GM21723 (cell line): ENCODE results near the gene NOS1AP.

Source experiments
- ATAC-seq: cut with Tn5 transposase; IDR thresholded peaks from one replicate; pipeline ENCODE4 v1.9.1; 2021; ENCODE audit warnings: mild to moderate bottlenecking, moderate library complexity; ENCODE audit not compliant: unreplicated experiment

The NOS1AP gene

DNA sequence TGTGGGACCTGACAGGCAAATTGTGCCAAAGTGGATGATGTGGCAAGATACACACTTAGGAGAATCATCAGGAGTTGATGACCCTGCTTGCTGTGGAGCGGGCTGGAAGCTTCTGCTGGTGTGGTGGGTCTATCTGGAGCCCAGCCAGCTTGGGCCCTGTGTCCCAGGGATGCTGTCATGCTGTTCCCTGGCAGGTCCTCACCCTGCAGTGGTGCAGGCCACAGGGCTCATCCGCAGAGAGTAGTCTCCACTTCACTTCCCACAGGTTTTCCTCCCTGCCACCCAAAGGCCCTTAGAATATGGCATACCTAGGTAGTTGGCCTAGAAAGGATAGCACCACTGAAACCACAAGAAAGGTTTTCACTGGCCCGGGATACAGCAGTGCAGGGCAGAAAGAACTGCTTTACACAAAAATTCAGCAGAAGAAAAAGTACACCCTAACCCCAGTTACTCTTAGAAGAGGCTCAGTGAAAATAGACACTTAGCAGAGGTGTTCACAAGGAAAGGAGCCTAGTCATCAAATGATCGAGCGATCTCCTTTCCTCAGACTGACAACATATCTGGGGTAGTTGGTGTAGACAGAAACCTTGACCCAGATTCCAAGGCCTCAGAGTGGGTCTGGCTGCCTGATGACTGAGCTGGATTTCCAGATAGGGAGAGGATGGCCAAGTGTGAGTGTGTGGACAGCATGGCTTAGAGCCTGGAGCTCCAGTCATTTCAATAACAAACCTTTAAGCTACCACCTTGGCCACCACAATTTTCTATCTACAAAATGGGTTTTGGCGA, 310.8 kb downstream of the NOS1AP start:
- ATAC-seq: no peak

GRCh38 chr1:162381383-162381782, 311.9 kb downstream of the NOS1AP start, which contains the start of gene C1orf226:
TSS of gene C1orf226 (plus strand) at chr1:162381728. CDS start at chr1:162381902, 174 bp downstream.
- ATAC-seq: no peak

GRCh38 chr1:162381941-162382750, 312.7 kb downstream of the NOS1AP start:
- no peak for ATAC-seq

GRCh38 chr1:162383091-162383490, 313.6 kb downstream of the NOS1AP start:
- ATAC-seq: no peak

GRCh38 chr1:162383516-162383915, 314.0 kb downstream of the NOS1AP start:
- ATAC-seq: no peak

- no peak for ATAC-seq
Measured at GRCh38 chr1:162384116-162384515, 314.6 kb downstream of the NOS1AP start.

- ATAC-seq: no peak
Measured at GRCh38 chr1:162384601-162385279, 315.2 kb downstream of the NOS1AP start.

DNA sequence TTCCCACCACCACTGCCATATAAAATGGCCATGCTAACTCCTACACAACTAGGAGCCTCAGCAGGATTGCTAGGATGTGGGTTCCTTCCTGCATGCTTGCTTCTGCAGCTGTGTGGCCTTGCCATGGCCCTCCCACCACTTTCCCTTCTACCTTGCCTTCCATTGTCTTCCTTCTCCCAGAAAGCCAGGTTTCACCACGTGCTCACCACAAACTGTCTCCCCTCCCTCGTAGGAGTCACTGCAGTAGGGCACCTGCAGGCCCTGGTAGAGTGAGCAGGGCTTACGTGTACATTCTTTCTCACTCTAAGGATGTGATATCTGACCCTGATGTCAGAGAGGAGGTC, 315.8 kb downstream of the NOS1AP start:
- no peak for ATAC-seq

DNA sequence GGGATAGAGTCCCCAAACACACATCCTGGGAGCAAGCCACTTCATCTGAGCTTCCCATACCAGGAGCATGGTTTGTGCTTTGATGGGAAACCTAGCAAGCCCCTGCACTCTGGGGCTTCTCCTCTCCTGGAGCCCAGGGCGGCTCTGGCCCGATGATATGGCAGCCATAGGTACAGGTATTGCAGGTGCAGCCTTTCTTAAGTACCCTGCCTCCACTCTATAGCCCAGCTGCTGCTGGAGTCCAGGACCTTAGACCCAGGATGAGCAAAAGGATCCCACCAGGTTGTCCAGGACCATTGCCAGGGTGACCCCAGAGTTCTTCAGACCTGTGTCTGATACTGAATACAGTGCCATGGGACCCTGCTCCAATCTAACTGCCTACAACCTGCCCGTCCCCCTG, 316.2 kb downstream of the NOS1AP start:
- no peak for ATAC-seq

GRCh38 chr1:162386292-162387225, 317.1 kb downstream of the NOS1AP start:
- no peak for ATAC-seq

DNA sequence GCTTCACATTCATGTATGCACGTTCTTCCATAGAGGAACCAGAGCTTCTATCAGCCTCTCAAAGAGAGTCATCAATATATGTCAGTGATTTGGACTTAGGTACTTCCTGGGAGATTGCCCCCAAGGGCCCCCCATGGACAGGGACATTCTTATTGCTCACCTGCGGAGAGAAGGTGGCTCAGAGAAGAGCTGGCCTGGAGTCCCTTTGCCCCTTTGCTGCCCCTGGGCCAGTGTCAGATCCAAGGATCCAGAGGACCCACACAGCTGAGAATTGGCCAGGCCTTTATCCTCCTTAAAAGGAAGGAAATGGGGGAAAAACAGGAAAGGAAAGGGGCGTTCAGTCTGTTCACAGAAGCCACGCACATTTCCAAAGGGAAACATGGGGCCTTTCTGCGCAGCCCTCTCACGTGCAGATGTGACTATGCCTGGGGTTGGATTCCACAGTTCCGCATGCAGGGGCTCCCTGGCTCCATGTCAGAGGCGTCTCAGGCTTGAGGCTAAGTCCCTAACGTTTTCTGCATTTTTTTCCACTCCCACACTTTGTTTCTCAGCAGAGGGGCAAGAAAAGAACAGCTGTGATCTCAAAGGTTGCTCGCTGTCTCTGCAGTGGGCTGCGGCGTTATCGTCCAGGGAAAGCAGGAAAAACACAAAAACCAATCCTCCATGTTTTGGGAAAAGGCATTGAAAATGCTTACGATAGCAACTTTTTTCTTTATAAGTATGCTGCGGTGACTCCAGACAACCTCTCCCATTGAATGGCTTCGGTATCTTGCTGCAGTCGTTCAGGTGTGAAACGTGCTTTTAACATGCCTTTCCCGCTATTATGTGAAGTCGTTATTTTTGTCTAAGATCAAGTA, 318.0 kb downstream of the NOS1AP start:
- no peak for ATAC-seq

- no peak for ATAC-seq
Measured at GRCh38 chr1:162388083-162388594, 318.6 kb downstream of the NOS1AP start.

- no peak for ATAC-seq
Measured at GRCh38 chr1:162388615-162389014, 319.1 kb downstream of the NOS1AP start.

DNA sequence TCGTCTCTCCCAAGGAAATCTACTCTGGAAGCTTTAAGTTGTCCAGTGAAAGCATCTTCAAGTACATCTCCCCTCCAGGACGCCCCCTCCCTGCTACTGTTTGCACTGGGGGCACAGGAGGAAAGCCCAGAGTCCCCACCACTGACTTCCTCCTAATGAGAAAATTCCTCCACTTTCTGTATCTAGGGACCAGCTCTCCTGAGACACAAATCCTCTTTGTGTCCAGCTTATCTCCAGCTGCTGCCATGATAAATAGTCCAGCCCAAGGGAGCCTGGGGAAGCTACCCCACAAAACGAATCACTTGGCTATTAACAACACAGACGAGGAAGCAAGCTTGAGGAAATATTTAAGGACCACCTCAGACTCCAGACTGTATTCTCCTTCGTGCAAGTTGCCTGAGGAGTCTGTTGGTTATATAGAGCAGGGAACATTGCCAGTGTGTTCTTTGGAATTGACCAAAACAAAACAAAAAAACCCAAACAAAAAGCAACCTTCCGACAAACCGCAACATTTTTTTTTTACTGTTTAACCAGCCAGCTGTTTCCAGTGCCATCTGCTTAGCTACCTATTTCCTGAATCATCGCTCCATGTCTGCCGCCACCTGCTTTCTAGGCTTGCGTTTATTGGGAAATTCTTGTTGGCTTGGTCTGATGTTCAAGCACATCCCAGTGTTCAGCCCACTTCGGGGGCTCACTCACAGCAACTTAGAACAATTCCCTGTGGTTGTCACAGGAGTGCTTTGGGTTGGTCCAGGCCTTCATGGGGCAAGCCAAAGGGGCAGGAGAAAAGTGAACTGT, 319.7 kb downstream of the NOS1AP start:
- no peak for ATAC-seq

- no peak for ATAC-seq
Measured at GRCh38 chr1:162389971-162390370, 320.5 kb downstream of the NOS1AP start.

- ATAC-seq: no peak
Measured at GRCh38 chr1:162390396-162391185, 321.1 kb downstream of the NOS1AP start.

DNA sequence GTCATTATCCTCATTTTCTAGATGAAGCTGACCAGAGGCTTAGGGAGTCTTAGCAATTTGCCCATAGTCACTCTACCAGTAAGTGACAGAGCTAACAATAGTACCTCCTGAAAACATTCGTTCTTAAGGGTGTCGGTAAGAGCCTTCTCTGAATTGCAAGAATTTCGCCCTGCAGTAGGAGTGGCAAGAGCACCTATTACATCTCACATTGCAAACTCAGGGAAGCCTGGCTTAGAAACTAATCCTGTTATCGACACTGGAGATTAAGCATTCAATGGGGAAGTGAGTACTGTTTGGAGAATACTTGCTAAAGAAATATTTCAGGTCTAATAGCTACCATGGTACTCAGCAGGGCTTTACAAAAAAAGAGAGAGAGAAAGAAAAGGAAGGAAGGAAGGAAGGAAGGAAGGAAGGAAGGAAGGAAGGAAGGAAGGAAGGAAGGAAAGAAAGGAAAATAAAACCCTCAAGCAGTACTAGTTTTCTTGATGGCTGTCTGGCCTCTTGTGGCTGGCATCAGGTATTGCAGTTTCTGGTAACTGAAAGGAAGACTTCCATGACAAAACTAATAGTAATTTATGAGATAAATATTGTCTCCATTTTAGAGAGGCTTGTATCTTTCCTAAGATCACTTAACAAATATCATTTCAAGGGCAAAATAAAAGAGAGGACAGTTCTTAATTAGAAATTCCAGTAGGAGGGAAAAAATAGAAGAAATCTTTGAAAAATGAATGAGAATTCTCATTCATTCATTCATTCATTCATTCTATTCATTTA, 322.5 kb downstream of the NOS1AP start:
- no peak for ATAC-seq
